GM18868 (cell line): Measurements from ENCODE around the gene CCDC134.
A peak's percentile ranks its signal among the peaks of the same experiment; 100 is the strongest.
"Not testable (repeated sequence)": the region's sequence is repeated elsewhere in the genome, so short reads cannot be mapped to it uniquely, and the experiment has no call there.

Experiments used
- ATAC-seq: cut with Tn5 transposase; IDR thresholded peaks from one replicate; pipeline ENCODE4 v1.9.1; 2021; ENCODE audit warnings: mild to moderate bottlenecking, moderate library complexity; ENCODE audit not compliant: unreplicated experiment

CCDC134 gene

GRCh38 chr22:41822317-41823057, 22.0 kb downstream of the CCDC134 start:
- ATAC-seq = no peak

- no peak for ATAC-seq
These were observed 23.3 kb downstream of the CCDC134 start for GRCh38 chr22:41823797-41824196.

- ATAC-seq = no peak
These were observed 24.9 kb downstream of the CCDC134 start for GRCh38 chr22:41825376-41825775.

DNA sequence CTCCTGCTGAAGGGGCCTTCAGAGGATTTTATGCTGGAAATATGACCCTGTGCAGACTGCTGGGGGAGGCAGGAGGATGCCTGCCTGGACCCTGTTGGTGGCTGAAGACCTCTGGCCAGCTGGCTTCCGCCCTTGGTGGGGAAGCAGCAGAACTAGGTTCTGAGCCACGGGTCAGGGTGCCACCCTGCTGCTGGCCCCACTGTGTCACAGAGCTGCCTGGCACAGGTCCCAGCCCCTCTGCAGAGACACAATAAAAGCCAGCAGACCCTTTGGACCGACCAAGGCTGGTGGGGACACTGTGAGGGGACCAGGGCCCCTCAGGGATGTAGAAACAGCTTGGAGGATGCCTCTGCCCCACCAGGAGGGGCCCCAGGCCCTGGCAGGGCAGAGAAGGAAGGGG, 25.5 kb downstream of the CCDC134 start:
- no peak for ATAC-seq

DNA sequence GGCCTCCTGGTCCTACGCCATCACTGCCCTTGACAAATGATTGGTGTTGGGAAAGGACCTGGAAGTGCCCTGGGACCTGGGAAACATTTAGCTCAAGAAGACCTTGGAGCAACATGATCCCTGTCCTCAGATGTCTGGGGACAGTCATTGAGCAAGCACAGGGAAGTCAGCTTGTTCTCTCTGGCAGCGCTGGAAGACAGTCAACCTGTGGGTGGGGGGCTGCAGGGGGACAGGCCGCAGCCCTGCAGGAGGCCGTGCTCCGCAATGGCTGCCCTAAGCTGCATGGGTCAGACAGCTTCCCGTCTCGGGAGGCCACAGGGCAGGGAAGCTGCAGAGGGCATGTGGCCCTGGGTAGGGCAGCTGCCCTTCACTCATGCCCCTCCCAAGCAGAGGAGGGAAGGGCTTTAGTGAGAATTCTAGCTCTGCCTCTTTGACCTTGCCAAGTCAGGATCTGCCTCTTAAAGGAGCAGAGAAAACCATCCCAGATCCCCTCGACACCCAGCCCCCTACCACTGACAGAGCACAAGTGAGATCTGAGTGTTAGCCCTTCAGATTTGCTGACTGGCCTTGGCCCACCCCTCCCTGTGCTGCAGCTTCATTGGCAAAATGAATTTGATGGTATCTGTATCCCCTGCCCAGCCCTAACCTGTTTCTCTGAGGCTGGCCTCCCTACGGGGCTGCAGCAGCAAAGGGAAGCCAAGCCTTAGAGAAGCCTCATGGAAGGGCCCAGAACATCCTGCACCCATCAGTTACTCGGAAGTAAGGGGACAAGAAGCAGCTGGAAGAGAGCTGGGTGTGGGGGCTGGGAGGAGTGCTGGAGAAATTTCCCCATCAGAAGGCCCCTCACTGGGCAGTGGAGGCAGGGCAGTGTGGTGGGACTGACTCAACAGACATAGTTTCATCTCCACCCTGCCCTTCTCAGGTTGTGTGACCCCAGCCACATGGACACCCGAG, 26.2 kb downstream of the CCDC134 start:
- ATAC-seq = no peak

GRCh38 chr22:41827671-41828070, 27.2 kb downstream of the CCDC134 start:
- ATAC-seq = no peak

GRCh38 chr22:41828516-41828915, 28.0 kb downstream of the CCDC134 start:
- no peak for ATAC-seq

DNA sequence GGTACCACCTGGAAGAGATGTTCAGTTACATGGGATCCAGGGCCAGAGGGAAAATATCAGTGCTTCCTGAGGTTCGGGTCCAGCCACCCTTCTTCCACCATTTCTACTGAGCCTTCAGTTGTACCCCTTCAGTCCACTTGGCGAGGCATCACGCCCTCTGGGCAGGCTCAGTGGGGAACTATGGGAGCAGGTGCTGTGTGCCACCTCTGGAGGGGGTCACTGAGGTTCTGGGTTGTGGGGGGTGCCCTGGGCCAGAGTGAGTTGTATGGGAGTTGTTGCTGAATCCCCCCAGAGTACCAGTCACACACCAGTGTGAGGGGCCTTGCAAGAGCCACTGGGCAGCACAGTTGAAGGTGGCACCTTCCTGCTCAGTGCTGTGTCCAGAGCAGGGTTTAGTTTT, 29.7 kb downstream of the CCDC134 start:
- no peak for ATAC-seq

- ATAC-seq = no peak
These were observed 30.9 kb downstream of the CCDC134 start for GRCh38 chr22:41831383-41831782.

GRCh38 chr22:41831828-41832552, 31.5 kb downstream of the CCDC134 start:
- ATAC-seq = no peak

GRCh38 chr22:41832553-41833368, 32.3 kb downstream of the CCDC134 start, which contains the start of gene SREBF2:
TSS of gene SREBF2 (plus strand) at chr22:41833105. CDS start at chr22:41833271, 166 bp downstream.
- ATAC-seq = peak; percentile 86

- ATAC-seq = peak; percentile 6
These were observed 33.0 kb downstream of the CCDC134 start for GRCh38 chr22:41833369-41834004.

GRCh38 chr22:41834005-41834944, 33.8 kb downstream of the CCDC134 start:
- no peak for ATAC-seq

DNA sequence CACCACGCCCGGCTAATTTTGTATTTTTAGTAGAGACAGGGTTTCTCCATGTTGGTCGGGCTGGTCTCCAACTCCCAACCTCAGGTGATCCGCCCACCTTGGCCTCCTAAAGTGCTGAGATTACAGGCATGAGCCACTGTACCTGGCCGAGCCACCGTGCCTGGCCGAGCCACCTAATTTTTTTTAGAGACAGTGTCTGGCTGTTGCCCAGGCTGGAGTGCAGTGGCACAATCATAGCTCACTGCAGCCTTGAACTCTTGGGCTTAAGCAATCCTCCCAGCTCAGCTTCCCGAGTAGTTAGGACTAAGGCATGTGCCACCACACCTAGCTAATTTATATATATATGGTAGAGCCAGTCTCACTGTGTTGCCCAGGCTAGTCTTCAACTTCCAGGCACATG, 35.0 kb downstream of the CCDC134 start:
- ATAC-seq = not testable (repeated sequence)

DNA sequence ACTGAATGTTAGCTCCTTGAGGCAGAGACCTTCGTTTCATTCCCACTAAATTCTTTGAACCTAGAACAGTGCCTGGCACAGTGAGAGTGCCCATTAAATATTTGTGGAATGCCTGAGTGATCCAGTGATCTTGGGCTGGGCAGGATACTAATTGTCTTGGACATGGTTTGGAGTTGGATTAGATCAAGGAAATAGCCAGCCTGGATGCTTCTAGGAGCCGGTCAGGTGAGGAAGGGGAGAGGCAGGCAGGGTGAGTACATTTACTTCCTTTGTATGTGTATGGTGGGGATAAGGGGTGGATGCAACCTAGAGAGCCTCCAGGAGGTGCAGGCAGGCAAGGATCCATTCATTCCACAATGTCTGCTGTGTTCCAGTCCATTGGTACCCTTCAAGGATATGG, 36.1 kb downstream of the CCDC134 start:
- ATAC-seq = no peak

DNA sequence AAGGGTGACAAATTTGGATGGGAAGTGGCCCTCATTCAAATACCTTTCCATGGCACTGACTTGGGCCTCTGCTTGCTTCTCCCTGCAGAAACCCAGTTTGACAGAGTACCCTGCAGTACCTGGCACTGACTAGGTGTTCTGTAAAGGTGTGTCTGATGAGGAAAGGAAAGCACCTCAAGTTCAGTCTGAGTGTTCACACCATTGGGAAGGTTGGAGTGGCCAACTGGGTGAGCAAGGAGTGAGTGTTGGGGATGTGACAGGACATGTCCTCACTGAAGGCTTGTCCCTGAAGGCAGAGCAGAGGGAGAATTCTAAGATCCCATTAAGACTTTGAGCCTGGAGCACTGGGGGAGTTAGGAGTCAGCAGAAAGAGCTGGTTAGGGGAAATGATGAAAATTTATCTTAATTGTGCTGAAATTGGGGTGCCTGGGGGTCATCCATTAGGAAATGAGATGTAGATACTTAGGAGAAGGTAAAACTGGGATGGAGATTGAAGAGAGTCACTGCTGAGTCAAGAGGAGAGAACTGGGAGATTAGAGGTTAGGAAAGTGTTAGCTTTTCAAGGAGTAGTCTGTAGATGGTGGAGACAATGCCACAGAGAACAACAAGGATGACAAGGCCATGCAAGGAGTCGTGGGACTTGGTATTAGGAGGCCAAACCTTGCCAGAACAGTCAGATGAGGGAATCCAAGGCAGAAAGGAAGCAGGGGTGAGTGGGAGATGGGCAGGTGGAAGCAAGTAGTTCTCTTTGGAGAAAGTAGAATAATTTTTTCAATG, 38.6 kb downstream of the CCDC134 start:
- no peak for ATAC-seq

DNA sequence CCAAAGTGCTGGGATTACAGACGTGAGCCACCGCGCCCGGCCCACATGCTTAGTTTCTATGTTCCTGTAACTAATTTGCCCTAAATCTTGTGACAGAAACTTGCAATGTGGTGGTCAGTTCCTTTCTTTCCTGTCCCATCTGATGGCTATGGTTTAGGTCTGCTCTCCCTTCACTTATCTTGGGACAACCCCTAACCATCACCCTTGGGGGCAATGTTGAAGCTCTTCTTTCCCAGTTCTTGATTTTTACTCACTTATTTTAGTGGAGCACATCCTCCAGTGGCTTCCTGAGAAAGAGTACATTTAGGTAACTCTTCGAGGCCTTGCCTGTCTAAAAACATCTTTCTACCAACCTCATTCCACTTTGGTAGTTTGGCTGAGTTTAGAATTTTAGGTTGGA, 39.7 kb downstream of the CCDC134 start:
- ATAC-seq = no peak
